Fibroblast of pulmonary artery (primary cell): ENCODE measurements around the gene LRRC74B.
"Not testable (repeated sequence)": the region's sequence is repeated elsewhere in the genome, so short reads cannot be mapped to it uniquely, and the experiment has no call there.

ENCODE experiments used
- DNase-seq: peaks from one replicate; pipeline ENCODE4 v3.0.0-alpha.2; 2010; ENCODE audit warnings: low read depth
- H3K4me3 ChIP-seq: replicated peaks from 2 replicates; pipeline ENCODE4 v1.5.1; 2011; ENCODE audit warnings: low read depth, mild to moderate bottlenecking, control low read depth, low read length, moderate library complexity
- CTCF ChIP-seq: IDR thresholded peaks from 2 replicates; pipeline ENCODE4 v1.5.1; 2011; ENCODE audit warnings: mild to moderate bottlenecking, control low read depth, low read length, inconsistent platforms; ENCODE audit errors: missing control alignments

Gene LRRC74B

DNA sequence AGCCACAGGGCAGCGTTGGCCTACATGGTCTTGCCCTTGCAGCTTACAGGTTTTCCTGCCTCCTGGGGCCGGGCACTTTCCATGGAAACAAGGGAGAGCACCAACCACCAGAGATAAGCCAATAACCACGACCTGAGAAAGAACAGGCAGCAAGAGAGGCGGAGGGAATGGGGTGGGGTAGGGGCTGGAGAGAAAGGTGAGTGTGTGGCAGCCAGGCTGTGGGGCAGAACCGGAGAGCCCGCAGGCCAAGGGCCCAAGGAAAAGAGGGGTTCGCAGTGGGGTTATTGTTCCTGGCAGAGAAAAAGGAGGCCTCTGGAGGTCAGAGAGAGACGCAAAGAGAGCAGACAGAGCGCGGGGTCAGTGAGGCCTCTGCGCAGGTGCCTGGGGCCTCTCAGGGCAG is 33.2 kb downstream of the LRRC74B start:
- H3K4me3 ChIP-seq = no peak overlapping the region
- DNase-seq = no peak
- no peak for TF ChIP-seq CTCF

- no peak for TF ChIP-seq CTCF
- H3K4me3 ChIP-seq = no peak overlapping the region
- DNase-seq = no peak
Measured at GRCh38 chr22:21079493-21079892, 33.7 kb downstream of the LRRC74B start.

DNA sequence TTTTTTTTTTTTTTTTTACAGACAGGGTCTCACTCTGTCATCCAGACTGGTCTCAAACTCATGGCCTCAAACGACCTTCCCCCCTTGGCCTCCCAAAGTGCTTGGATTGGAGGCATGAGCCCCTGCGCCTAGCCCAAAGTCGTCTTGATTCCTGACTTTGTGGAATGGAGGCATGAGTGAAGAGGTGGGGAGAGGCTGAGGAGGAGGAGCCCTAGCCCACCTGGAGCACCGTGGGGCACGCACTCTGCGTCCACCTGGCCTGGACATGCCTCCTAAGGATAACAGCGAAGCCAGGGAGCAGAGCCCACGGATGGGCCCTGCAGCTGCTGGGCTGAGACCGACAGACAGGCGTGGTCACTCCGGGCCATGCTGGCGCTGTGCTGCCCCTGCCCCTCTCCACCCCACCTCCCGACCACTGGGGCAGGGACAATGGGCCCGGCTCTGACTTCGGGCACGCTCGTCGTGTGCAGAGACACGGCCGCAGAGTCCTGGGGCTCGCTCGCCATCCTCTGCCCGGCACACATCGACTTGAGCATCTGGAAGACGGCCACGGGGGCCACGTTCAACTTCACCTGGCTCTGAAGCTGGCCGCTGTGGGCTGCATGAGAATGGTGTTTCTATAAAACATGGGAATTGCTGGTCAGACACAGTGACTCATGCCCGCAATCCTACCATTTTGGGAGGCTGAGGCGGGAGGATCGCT is 34.8 kb downstream of the LRRC74B start:
- no peak overlapping the region for H3K4me3 ChIP-seq
- TF ChIP-seq CTCF = no peak
- no peak for DNase-seq

DNA sequence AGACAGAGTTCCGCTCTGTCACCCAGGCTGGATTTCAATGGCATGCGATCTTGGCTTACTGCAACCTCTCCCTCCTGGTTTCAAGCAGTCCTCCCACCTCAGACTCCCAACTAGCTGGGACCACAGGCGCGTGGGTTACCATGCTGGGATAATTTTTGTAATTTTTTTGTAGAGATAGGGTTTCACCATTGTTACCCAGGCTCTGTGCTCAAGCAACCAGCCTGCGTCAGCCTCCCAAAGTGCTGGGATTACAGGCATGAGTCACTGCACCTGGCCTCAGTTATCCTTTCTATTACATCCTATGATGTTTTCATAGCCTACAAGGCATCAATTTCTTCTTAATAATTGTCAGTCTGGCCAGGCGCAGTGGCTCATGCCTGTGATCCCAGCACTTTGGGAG is 36.5 kb downstream of the LRRC74B start:
- TF ChIP-seq CTCF = no peak
- no peak overlapping the region for H3K4me3 ChIP-seq
- DNase-seq = peak; percentile 11

DNA sequence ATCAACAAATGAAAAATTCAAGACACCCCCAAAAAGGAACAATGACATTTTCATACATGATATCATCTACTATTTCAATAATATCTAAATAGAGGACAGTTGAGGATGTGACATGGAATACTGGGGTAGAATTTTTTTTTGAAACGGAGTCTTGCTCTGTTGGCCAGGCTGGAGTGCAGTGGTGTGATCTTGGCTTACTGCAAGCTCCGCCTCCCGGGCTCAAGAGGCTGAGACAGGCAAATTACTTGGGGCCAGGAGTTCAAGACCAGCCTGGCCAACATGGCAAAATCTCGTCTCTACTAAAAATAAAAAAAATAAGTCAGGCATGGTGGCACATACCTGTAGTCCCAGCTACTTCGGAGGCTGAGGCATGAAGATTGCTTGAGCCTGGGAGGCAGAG is 41.4 kb downstream of the LRRC74B start:
- no peak for TF ChIP-seq CTCF
- no peak for DNase-seq
- H3K4me3 ChIP-seq = no peak overlapping the region

DNA sequence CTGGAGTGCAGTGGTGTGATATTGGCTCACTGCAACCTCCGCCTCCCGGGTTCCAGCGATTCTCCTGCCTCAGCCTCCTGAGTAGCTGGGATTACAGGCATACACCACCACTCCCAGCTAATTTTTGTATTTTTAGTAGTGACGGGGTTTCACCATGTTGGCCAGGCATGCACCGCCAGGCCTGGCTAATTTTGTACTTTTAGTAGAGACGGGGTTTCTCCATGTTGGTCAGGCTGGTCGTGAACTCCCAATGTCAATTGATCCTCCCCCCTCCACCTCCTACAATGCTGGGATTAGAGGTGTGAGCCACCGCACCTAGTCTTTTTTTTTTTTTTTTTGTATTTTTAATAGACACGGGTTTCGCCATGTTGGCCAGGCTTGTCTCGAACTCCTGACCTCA is 42.2 kb downstream of the LRRC74B start:
- not testable (repeated sequence) for DNase-seq

GRCh38 chr22:21091220-21091619 is 45.5 kb downstream of the LRRC74B start:
- H3K4me3 ChIP-seq, DNase-seq: not testable (repeated sequence)

More for the DNA sequence above, 42.2 kb downstream of the LRRC74B start:
- not testable (repeated sequence) for H3K4me3 ChIP-seq

DNA sequence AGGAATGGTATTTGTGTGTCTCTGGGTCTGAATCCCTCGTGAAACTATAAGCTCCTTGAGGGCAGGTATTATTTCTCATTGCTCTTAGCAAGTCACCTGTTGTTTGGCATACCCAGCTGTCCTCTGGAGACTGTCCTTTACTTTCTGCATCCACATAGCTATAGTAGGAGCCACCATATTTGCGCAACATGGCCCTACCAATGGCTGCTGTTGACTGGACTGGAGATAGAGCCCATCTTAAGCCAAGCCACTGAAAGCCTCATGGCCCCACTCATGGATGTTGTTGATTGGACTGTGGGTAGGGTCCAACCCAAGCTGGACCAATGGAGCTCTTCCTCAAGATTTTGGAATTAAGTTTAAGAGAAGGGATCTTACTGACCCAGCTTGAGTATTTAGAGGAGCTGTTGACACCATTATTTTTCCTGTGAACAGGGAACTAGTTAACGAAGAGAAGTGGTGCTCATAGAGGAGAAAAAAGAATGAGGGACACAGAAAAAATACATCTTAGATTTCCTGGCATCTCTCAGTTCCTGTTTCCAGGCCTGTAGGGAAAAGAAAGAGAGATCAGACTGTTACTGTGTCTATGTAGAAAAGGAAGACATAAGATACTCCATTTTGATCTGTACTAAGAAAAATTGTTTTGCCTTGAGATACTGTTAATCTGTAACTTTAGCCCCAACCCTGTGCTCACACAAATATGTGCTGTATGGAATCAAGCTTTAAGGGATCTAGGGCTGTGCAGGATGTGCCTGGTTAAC is 47.2 kb downstream of the LRRC74B start:
- no peak for DNase-seq
- no peak overlapping the region for H3K4me3 ChIP-seq
- no peak for TF ChIP-seq CTCF

DNA sequence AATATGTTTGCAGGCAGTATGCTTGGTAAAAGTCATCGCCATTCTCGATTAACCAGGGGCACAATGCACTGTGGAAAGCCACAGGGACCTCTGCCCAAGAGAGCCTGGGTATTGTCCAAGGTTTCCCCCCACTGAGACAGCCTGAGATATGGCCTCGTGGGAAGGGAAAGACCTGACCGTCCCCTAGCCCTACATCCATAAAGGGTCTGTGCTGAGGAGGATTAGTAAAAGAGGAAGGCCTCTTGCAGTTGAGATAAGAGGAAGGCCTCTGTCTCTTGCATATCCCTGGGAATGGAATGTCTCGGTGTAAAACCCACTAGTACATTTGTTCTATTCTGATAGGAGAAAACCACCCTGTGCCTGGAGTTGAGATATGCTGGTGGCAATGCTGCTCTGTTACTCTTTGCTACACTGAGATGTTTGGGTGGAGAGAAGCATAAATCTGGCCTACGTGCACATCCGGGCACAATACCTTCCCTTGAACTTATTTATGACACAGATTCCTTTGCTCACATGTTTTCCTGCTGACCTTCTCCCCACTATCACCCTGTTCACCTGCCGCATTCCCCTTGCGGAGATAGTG is 47.9 kb downstream of the LRRC74B start:
- H3K4me3 ChIP-seq, DNase-seq: not testable (repeated sequence)
